Body of pancreas (tissue), 4 donors: ENCODE data around the gene GNS. TPM values are rescaled to one million over a fixed set of nuclear protein-coding genes. Genes with fewer than 3 reads are reported as not detected.
A peak's percentile ranks its signal among the peaks of the same experiment; 100 is the strongest.

ENCODE experiments used
- ATAC-seq: fragments of 150-250 bp; one replicate; pipeline ENCODE4 v1.9.1; 2016
- DNase-seq, 4 donors: peaks; one replicate each; pipeline ENCODE4 v3.0.0-alpha.2; 2019
- H3K27ac ChIP-seq, 4 donors: fragments of 200-600 bp; sonication (generic); 1 replicate in 3 of 4; 2 replicates in 1 of 4; pipeline versions ENCODE4 v1.5.1 to v1.6.1; 2016 to 2019; ENCODE audit warnings: mild to moderate bottlenecking in 1 of 4, mixed read lengths in 1 of 4, moderate library complexity in 1 of 4
- H3K27me3 ChIP-seq, 2 donors: fragments of 200-600 bp; sonication (generic); one replicate each; pipeline ENCODE4 v1.6.0; 2016; ENCODE audit warnings: mild to moderate bottlenecking in 1 of 2
- H3K36me3 ChIP-seq, 2 donors: fragments of 200-600 bp; sonication (generic); replicated peaks in 1 of 2; 2 replicates each; pipeline ENCODE4 v1.5.1; 2016; ENCODE audit warnings: low read depth in 2 of 2; ENCODE audit not compliant: insufficient read depth in 1 of 2
- H3K4me1 ChIP-seq: fragments of 200-600 bp; sonication (generic); one replicate; pipeline ENCODE4 v1.6.0; 2016
- H3K4me3 ChIP-seq, 2 donors: fragments of 200-600 bp; sonication (generic); 1 replicate in 1 of 2; 2 replicates in 1 of 2; pipeline ENCODE4 v1.5.1; 2016 to 2019
- H3K9me3 ChIP-seq, 3 donors: fragments of 200-600 bp; sonication (generic); 1 replicate in 2 of 3; 2 replicates in 1 of 3; pipeline ENCODE4 v1.5.1; 2016
- CTCF ChIP-seq, 7 experiments: fragments of 450-650 bp in 4 of 7; fragments of 200-600 bp in 3 of 7; sonication (generic) in 3 of 7; IDR thresholded peaks; one replicate each; pipeline ENCODE4 v1.5.1; 2016 to 2019; ENCODE audit warnings: antibody characterized with exemption in 7 of 7
- POLR2A ChIP-seq, 3 donors: fragments of 450-650 bp; IDR thresholded peaks; one replicate each; pipeline ENCODE4 v1.6.1; 2016; ENCODE audit warnings: antibody characterized with exemption in 3 of 3, mild to moderate bottlenecking in 2 of 3
- WGBS, 2 donors: methylation state at CpG; one replicate each; pipeline ENCODE4 v1.1.5; 2017; 5-methylcytosine and 5-hydroxymethylcytosine counted together
- intact Hi-C: fragments of 100-400 bp; cut with DNase I; formaldehyde crosslinking; loops from one replicate; pipeline ENCODE4 v1.15.1; 2023
- total RNA-seq, 2 donors: library from RNA; depleted of rRNA; stranded (reverse); fragments of >200 nt; gene quantifications; one replicate each; pipeline ENCODE4 v1.1.0, GENCODE V29; 2016

GNS gene
- total RNA-seq, 2 donors from 2014 or later: 29.3 to 43.1 TPM

DNA sequence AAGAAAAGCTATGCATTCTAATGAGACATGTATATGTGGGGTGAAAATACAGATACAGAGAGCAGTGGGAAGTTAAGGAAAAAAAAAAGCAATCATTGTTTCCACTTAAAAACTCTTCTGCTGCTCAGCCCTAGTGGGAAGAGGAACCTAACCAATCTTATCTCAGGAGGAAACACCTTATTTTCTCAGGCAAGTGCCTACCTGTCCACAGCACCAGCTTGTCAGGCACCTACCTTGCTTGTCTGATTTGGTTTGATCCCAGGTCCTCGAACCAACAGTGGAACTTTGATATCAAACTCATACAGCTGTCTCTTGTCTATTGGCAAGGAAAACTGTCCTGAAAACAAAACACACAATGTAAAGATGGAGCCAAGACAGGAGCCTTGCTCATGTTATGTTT lies 22.4 kb downstream of the GNS start:
- intact Hi-C loops: no loop called here
- Histone ChIP-seq H3K36me3 (peaks cover 0 to 20% of the 10 kb centered on the region in 2 donors), H3K4me1 (no peaks in the 10 kb centered on the region), H3K4me3 (no peak overlapping the region), H3K27me3 (no peaks in the 10 kb centered on the region), H3K9me3 (no peaks in the 10 kb centered on the region), H3K27ac (no peak overlapping the region)
- WGBS, 2 donors: 21 to 44% methylated on average over 1 of the region's 1 CpG
- ATAC-seq: no peak
- TF ChIP-seq CTCF (IDR thresholded peaks at IDR 0.05): no peak
- TF ChIP-seq POLR2A (IDR thresholded peaks at IDR 0.05): no peak
- no peak for DNase-seq

DNA sequence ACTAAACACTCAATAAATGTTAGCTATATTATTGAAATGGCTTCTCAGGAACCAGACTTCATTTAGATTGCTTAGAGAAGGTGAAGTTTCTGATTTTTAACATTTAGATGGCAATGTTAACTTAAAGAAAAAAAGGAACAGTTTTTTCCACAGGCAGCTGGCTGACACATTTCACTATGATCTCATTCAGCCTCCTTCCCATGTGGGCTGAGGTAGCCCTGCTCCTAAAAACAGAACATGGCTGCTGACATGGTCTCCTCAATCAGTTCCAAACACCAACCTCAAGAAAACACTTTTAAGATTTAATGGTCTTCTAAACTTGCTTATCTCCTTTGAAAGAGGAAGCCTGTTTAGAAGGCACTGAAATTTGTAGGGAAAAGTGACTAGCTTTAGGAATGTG lies 23.8 kb downstream of the GNS start:
- H3K36me3 ChIP-seq: peaks cover 0 to 20% of the 10 kb centered on the region in 2 donors
- no peaks in the 10 kb centered on the region for H3K9me3 ChIP-seq
- no peaks in the 10 kb centered on the region for H3K27me3 ChIP-seq
- no peak overlapping the region for H3K4me3 ChIP-seq
- intact Hi-C loops: no loop called here
- no peak for DNase-seq
- TF ChIP-seq POLR2A (IDR thresholded peaks at IDR 0.05) (no peak), CTCF (IDR thresholded peaks at IDR 0.05) (no peak)
- no peaks in the 10 kb centered on the region for H3K4me1 ChIP-seq
- ATAC-seq: no peak
- no peak overlapping the region for H3K27ac ChIP-seq

- TF ChIP-seq CTCF (IDR thresholded peaks at IDR 0.05): no peak
- no peak for TF ChIP-seq POLR2A (IDR thresholded peaks at IDR 0.05)
- Histone ChIP-seq H3K4me3 (no peak overlapping the region), H3K4me1 (no peaks in the 10 kb centered on the region), H3K27ac (no peak overlapping the region), H3K36me3 (peaks cover 0 to 16% of the 10 kb centered on the region in 2 donors), H3K9me3 (no peaks in the 10 kb centered on the region), H3K27me3 (no peaks in the 10 kb centered on the region)
- ATAC-seq: no peak
- 28 to 29% methylated on average over 4 of the region's 4 CpGs for WGBS, 2 donors
- intact Hi-C loops: no loop called here
- DNase-seq: peak; percentile 22 to 65 (median 30)
These were observed 25.3 kb downstream of the GNS start for GRCh38 chr12:64733857-64734256.

GRCh38 chr12:64731683-64732082 lies 27.5 kb downstream of the GNS start:
- no peaks in the 10 kb centered on the region for H3K4me1 ChIP-seq
- H3K36me3 ChIP-seq: peaks cover 0 to 10% of the 10 kb centered on the region in 2 donors
- H3K27me3 ChIP-seq: no peaks in the 10 kb centered on the region
- no peak for ATAC-seq
- no peak for DNase-seq
- TF ChIP-seq CTCF (IDR thresholded peaks at IDR 0.05) (no peak), POLR2A (IDR thresholded peaks at IDR 0.05) (no peak)
- H3K4me3 ChIP-seq: no peak overlapping the region
- H3K27ac ChIP-seq: no peak overlapping the region
- intact Hi-C loops: no loop called here
- no peaks in the 10 kb centered on the region for H3K9me3 ChIP-seq
- 91 to 92% methylated on average over 4 of the region's 4 CpGs for WGBS, 2 donors

GRCh38 chr12:64730588-64730969 lies 28.6 kb downstream of the GNS start:
- WGBS, 2 donors: 66 to 70% methylated on average over 2 of the region's 2 CpGs
- Histone ChIP-seq H3K27ac (peak overlapping the region in 1 of 4 donors; percentile 26), H3K9me3 (no peaks in the 10 kb centered on the region), H3K36me3 (peaks cover 4% of the 10 kb centered on the region in 2 donors), H3K4me3 (no peak overlapping the region), H3K4me1 (no peaks in the 10 kb centered on the region), H3K27me3 (no peaks in the 10 kb centered on the region)
- no peak for ATAC-seq
- intact Hi-C loops: no loop called here
- TF ChIP-seq CTCF (IDR thresholded peaks at IDR 0.05) (no peak), POLR2A (IDR thresholded peaks at IDR 0.05) (no peak)
- no peak for DNase-seq
